Lung (tissue), 16 donors: ENCODE measurements around the gene NCOA3. TPM values are rescaled to one million over a fixed set of nuclear protein-coding genes. Genes with fewer than 3 reads are reported as not detected.

Experiments
- ATAC-seq: fragments of 200-7000 bp; cut with Tn5 transposase; one replicate; pipeline ENCODE4 v1.9.1; 2020; ENCODE audit warnings: moderate number of reproducible peaks; ENCODE audit not compliant: insufficient read depth, low FRiP score
- DNase-seq, 3 donors: peaks; one replicate each; pipeline ENCODE4 v3.0.0-alpha.2; 2013 to 2017
- H3K27ac ChIP-seq, 2 donors: one replicate each; pipeline ENCODE4 v1.5.1; 2013; ENCODE audit warnings: mild to moderate bottlenecking in 2 of 2, moderate library complexity in 2 of 2, control low read depth in 1 of 2, inconsistent platforms in 1 of 2, low read depth in 1 of 2, low read length in 1 of 2
- H3K27me3 ChIP-seq, 3 donors: one replicate each; pipeline ENCODE4 v1.5.1; 2013; ENCODE audit warnings: low read length in 2 of 3; ENCODE audit not compliant: control insufficient read depth in 3 of 3, insufficient read depth in 3 of 3
- H3K36me3 ChIP-seq, 4 donors: one replicate each; pipeline ENCODE4 v1.5.1; 2013; ENCODE audit warnings: low read length in 4 of 4, mild to moderate bottlenecking in 1 of 4, moderate library complexity in 1 of 4; ENCODE audit not compliant: control insufficient read depth in 4 of 4, insufficient read depth in 4 of 4
- H3K4me1 ChIP-seq, 5 donors: one replicate each; pipeline ENCODE4 v1.5.1; 2013; ENCODE audit warnings: low read length in 5 of 5, mild to moderate bottlenecking in 2 of 5, moderate library complexity in 1 of 5; ENCODE audit not compliant: control insufficient read depth in 5 of 5, insufficient read depth in 5 of 5
- H3K4me3 ChIP-seq: one replicate; pipeline ENCODE4 v1.5.1; 2013; ENCODE audit warnings: mild to moderate bottlenecking, control low read depth, moderate library complexity
- H3K9ac ChIP-seq, 2 donors: one replicate each; pipeline ENCODE4 v1.5.1; 2013; ENCODE audit warnings: low read length in 2 of 2, control low read depth in 1 of 2; ENCODE audit not compliant: insufficient read depth in 1 of 2
- H3K9me3 ChIP-seq, 4 donors: one replicate each; pipeline ENCODE4 v1.5.1; 2013; ENCODE audit warnings: low read length in 3 of 4, mild to moderate bottlenecking in 1 of 4, moderate library complexity in 1 of 4; ENCODE audit not compliant: control insufficient read depth in 4 of 4, insufficient read depth in 3 of 4
- CTCF ChIP-seq: IDR thresholded peaks from 2 replicates; pipeline ENCODE4 v1.5.1; 2012; ENCODE audit warnings: mild to moderate bottlenecking; ENCODE audit errors: control extremely low read depth, extremely low read depth
- WGBS, 2 donors: extraction: QIAGEN DNeasy Blood & Tissue Kit; methylation state at CpG; one replicate each; pipeline ENCODE4 v1.1.7; 2013; 5-methylcytosine and 5-hydroxymethylcytosine counted together
- long read RNA-seq, 5 donors: transcript quantifications; one replicate each; lab custom pipeline, GENCODE V29; 2026
- polyA plus RNA-seq, 2 donors: library from polyadenylated mRNA; stranded (reverse); fragments of 200-250 nt; gene quantifications; one replicate each; pipeline ENCODE4 v1.2.1, GENCODE V29; 2013
- total RNA-seq, 2 donors: library from RNA; depleted of rRNA in 1 of 2; stranded (reverse); fragments of >200 nt in 1 of 2; gene quantifications; one replicate each; pipeline ENCODE4 v1.2.1, GENCODE V29; 2014 to 2021
- donor health status: control.
- donor health status: control.
- donor health status: Bipolar disorder and iron deficiency.
- donor health status: healthy.
- donor health status: DM: yes; HTN: yes; CAD: no.

NCOA3 gene
- 10 to 100 TPM; 31.9 to 69.4 TPM for total RNA-seq
- polyA plus RNA-seq = 10 to 100 TPM in 1 of 2 donors, 1 to 10 TPM in 1; 5.5 to 13.2 TPM
- long read RNA-seq, donor 1, partial matches to known transcripts = 31 of 31 reads
- long read RNA-seq, donor 1, other reads (novel, unspliced or antisense) = 0 of 31 reads
- long read RNA-seq, donor 2 = 0 reads
- long read RNA-seq, donor 3 = 0 reads
- long read RNA-seq, donor 4 = 0 reads
- long read RNA-seq, donor 5, partial matches to known transcripts = 62 of 62 reads
- long read RNA-seq, donor 5, other reads (novel, unspliced or antisense) = 0 of 62 reads

- Histone ChIP-seq H3K4me1 (peaks cover 0 to 20% (median 0%) of the 10 kb centered on the region in 5 donors), H3K9ac (peak within 1 kb of the TSS; percentile 63 to 96), H3K9me3 (no peaks in the 10 kb centered on the region), H3K4me3 (peak within 1 kb of the TSS; percentile 73), H3K27ac (peak within 1 kb of the TSS; percentile 90 to 99), H3K27me3 (no peaks in the 10 kb centered on the region), H3K36me3 (no peaks in the 10 kb centered on the region)
- ATAC-seq (peak; percentile 99), DNase-seq (peak; percentile 97 to 98 (median 97))
- TF ChIP-seq CTCF = peak; percentile 58
- WGBS, 2 donors = 1% methylated on average over 65 to 74 of the region's 74 CpGs
Observed at GRCh38 chr20:47501482-47502270, at the start of gene NCOA3. Gene NCOA3 (plus strand): TSS chr20:47501887. CDS start chr20:47622248, 120,361 bp downstream.

GRCh38 chr20:47452736-47453161 lies 48.9 kb upstream of the NCOA3 start:
- peaks cover 0 to 1% (median 0%) of the 10 kb centered on the region in 5 donors for H3K4me1 ChIP-seq
- ATAC-seq (no peak), DNase-seq (no peak)
- H3K27ac ChIP-seq = no peak overlapping the region
- no peak overlapping the region for H3K4me3 ChIP-seq
- H3K27me3 ChIP-seq = no peaks in the 10 kb centered on the region
- WGBS, 2 donors = 95 to 97% methylated on average over 1 of the region's 1 CpG
- no peaks in the 10 kb centered on the region for H3K36me3 ChIP-seq
- no peak for TF ChIP-seq CTCF
- H3K9ac ChIP-seq = no peak overlapping the region
- H3K9me3 ChIP-seq = no peaks in the 10 kb centered on the region

GRCh38 chr20:47453167-47453782 lies 48.4 kb upstream of the NCOA3 start:
- H3K4me1 ChIP-seq = peaks cover 0 to 1% (median 0%) of the 10 kb centered on the region in 5 donors
- no peaks in the 10 kb centered on the region for H3K36me3 ChIP-seq
- H3K27ac ChIP-seq = no peak overlapping the region
- no peak overlapping the region for H3K9ac ChIP-seq
- WGBS, 2 donors = 72 to 79% methylated on average over 4 of the region's 4 CpGs
- ATAC-seq (no peak), DNase-seq (no peak)
- H3K4me3 ChIP-seq = no peak overlapping the region
- no peaks in the 10 kb centered on the region for H3K27me3 ChIP-seq
- no peak for TF ChIP-seq CTCF
- no peaks in the 10 kb centered on the region for H3K9me3 ChIP-seq
